ENCODE measurements around the gene PATZ1. TPM values are rescaled to one million over a fixed set of nuclear protein-coding genes. Genes with fewer than 3 reads are reported as not detected.

PATZ1 gene
- total RNA-seq, 4 donors from 2014 or later, result 12.9 to 20.6 (median 17.0) TPM

DNA sequence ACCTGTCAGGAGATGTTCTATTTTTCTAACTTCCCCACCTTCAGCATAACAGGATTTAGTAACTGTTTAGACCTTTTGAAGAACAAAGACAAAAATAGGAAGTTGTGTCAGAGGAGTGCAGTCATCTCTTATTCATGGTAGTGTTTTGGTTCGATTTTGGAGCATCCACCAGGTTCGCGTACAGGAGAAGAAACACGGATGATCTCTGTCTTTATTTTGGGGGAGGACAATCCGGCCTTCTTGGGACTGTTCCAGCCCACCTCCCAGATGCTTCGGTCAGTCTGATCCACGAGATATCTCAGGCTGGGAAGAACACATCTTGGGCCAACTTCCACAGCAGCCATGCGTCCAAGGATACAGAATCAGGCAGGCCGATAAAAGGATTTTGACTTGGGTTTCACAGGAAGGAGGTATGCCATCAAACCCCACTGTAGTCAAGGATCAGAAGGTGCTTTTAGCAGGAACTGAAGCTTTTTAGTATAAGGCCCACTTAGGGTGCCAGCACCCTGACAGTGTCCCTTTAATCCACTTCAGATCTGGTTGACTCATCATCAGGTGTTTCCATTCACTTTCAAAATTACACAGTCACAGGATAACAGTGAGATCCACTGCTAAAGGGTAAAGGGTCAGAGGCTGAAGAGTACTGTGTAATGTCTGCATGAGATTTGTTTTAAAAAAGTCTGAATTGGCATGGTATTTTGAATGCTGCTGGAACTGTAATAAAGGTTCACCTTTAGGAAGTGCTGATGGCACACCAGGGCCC lies 16.5 kb downstream of the PATZ1 start:
- peaks cover 67 to 100% (median 90%) of the 10 kb centered on the region in 4 donors for H3K36me3 ChIP-seq
- no peaks in the 10 kb centered on the region for H3K9me3 ChIP-seq
- peaks cover 0 to 8% (median 0%) of the 10 kb centered on the region in 4 donors for H3K4me1 ChIP-seq
- no peak overlapping the region for H3K27ac ChIP-seq (replicated peaks in 1 of 4)
- intact Hi-C loops (cut with DNase I), result no loop called here
- H3K27me3 ChIP-seq, result no peaks in the 10 kb centered on the region
- WGBS, result 76% methylated on average over 9 of the region's 9 CpGs
- H3K4me3 ChIP-seq, result no peak overlapping the region
- DNase-seq (ENCODE audit: extremely low spot score), result no peak
- TF ChIP-seq POLR2A (IDR thresholded peaks at IDR 0.05; ENCODE audit: low read depth) (no peak), EP300 (IDR thresholded peaks at IDR 0.05) (no peak), POLR2AphosphoS5 (IDR thresholded peaks at IDR 0.05) (no peak)
- TF ChIP-seq, protein P1, sequence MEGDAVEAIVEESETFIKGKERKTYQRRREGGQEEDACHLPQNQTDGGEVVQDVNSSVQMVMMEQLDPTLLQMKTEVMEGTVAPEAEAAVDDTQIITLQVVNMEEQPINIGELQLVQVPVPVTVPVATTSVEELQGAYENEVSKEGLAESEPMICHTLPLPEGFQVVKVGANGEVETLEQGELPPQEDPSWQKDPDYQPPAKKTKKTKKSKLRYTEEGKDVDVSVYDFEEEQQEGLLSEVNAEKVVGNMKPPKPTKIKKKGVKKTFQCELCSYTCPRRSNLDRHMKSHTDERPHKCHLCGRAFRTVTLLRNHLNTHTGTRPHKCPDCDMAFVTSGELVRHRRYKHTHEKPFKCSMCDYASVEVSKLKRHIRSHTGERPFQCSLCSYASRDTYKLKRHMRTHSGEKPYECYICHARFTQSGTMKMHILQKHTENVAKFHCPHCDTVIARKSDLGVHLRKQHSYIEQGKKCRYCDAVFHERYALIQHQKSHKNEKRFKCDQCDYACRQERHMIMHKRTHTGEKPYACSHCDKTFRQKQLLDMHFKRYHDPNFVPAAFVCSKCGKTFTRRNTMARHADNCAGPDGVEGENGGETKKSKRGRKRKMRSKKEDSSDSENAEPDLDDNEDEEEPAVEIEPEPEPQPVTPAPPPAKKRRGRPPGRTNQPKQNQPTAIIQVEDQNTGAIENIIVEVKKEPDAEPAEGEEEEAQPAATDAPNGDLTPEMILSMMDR (IDR thresholded peaks at IDR 0.05), result no peak

DNA sequence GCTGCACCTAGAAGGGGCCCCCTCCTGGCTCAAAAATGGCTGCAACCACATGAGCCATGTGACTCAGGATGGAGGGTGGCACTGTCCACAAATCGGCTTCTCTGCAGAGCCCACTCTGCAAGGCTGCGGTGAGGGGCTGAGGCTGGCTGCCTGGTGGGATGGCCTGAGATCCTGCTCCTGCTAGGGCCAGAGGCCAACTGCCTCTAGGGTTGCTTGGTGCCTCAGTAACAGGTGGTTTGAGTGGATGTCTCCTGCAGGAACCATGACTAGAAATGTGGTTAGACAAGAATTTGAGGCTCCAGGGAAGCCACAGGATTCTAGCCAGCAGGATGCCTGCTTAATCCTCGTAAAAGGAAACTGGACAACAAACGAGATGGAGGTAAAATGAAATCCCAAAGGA lies 17.1 kb downstream of the PATZ1 start:
- intact Hi-C loops (cut with DNase I), result no loop called here
- no peaks in the 10 kb centered on the region for H3K27me3 ChIP-seq
- H3K4me3 ChIP-seq, result no peak overlapping the region
- peaks cover 0 to 3% (median 0%) of the 10 kb centered on the region in 4 donors for H3K4me1 ChIP-seq
- 75% methylated on average over 3 of the region's 4 CpGs for WGBS
- no peaks in the 10 kb centered on the region for H3K9me3 ChIP-seq
- no peak for TF ChIP-seq EP300 (IDR thresholded peaks at IDR 0.05)
- no peak for TF ChIP-seq POLR2A (IDR thresholded peaks at IDR 0.05; ENCODE audit: low read depth)
- no peak for TF ChIP-seq POLR2AphosphoS5 (IDR thresholded peaks at IDR 0.05)
- TF ChIP-seq, protein P1 (IDR thresholded peaks at IDR 0.05), result no peak
- peaks cover 63 to 100% (median 84%) of the 10 kb centered on the region in 4 donors for H3K36me3 ChIP-seq
- H3K27ac ChIP-seq (replicated peaks in 1 of 4), result no peak overlapping the region
- DNase-seq (ENCODE audit: extremely low spot score), result no peak

DNA sequence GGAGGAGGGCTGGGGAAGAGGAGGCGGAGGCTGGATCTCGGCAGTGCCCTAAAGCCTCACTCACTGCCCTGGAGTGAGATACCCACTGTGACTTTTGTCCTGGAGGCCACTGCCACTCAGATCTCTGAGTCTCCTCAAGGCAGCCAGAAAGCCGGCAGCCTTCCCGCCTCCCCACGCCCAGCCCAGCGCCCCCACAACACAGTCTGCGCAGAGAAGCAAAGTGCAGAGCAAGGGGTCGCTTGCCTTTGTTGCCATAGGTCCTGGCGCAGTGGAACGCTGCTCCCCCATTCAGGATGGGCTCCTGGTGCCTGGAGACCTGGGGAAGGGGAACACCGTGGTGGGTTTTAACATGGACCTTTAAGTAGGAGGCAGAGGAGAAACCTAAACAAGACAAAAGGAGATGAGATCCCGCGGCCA lies 17.6 kb downstream of the PATZ1 start:
- intact Hi-C loops (cut with DNase I), result no loop called here
- no peak for DNase-seq (ENCODE audit: extremely low spot score)
- H3K27ac ChIP-seq (replicated peaks in 1 of 4), result no peak overlapping the region
- H3K4me1 ChIP-seq, result no peaks in the 10 kb centered on the region
- 89% methylated on average over 12 of the region's 13 CpGs for WGBS
- no peaks in the 10 kb centered on the region for H3K27me3 ChIP-seq
- no peaks in the 10 kb centered on the region for H3K9me3 ChIP-seq
- H3K4me3 ChIP-seq, result no peak overlapping the region
- peaks cover 63 to 96% (median 79%) of the 10 kb centered on the region in 4 donors for H3K36me3 ChIP-seq
- TF ChIP-seq POLR2AphosphoS5 (IDR thresholded peaks at IDR 0.05) (no peak), EP300 (IDR thresholded peaks at IDR 0.05) (no peak), POLR2A (IDR thresholded peaks at IDR 0.05; ENCODE audit: low read depth) (no peak)
- TF ChIP-seq, protein P1 (IDR thresholded peaks at IDR 0.05), result no peak

DNA sequence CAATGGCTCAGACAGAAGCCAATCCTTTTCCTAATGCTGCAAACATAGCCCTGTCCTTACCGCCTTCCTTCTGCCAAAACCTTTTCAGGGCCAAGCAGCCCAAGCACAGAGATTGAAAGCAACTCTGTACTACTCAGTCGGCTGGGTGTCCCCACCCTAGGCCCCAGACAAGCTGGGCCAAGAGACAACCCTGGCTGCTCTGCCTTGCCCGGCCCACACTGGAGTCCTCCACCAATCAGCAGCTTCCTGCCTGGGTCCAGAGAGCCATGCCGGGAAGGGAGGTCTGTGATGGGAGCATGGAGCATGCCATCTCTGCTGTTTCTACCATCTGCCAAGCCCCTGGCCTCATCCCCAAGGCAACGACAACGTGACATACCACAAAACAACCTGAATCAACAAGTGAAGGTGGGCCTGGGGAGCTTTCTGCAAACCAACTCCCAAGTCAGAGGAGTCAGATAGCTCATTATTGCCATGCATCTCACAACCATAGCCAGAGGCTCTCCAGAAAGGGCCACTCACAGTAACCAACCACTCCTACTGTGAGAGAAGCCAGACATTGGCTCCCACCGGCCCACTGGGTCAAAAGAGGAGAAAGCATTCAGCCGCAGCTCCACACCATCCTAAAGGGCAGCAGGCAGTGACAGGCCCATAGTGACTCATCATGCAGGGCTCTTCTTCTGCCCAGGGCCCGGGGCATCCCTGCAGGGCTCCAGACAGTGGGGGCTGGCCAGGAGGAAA lies 18.2 kb downstream of the PATZ1 start:
- intact Hi-C loops (cut with DNase I), result no loop called here
- Histone ChIP-seq H3K27ac (replicated peaks in 1 of 4) (no peak overlapping the region), H3K36me3 (peaks cover 60 to 90% (median 74%) of the 10 kb centered on the region in 4 donors), H3K4me3 (no peak overlapping the region), H3K27me3 (no peaks in the 10 kb centered on the region), H3K4me1 (peaks cover 0 to under 1% (median under 1%) of the 10 kb centered on the region in 4 donors), H3K9me3 (no peaks in the 10 kb centered on the region)
- DNase-seq (ENCODE audit: extremely low spot score), result no peak
- WGBS, result 83% methylated on average over 7 of the region's 9 CpGs
- TF ChIP-seq EP300 (IDR thresholded peaks at IDR 0.05) (no peak), POLR2AphosphoS5 (IDR thresholded peaks at IDR 0.05) (no peak), POLR2A (IDR thresholded peaks at IDR 0.05; ENCODE audit: low read depth) (no peak)
- TF ChIP-seq, protein P1 (IDR thresholded peaks at IDR 0.05), result no peak
